ENCODE data around the gene RASGRF2.

- TF ChIP-seq CTCF (conservative IDR thresholded peaks at IDR 0.05; ENCODE audit: low read length) (no peak), EZH2phosphoT487 (IDR thresholded peaks at IDR 0.05; ENCODE audit: borderline replicate concordance, low read depth, low read length) (no peak)
Measured at GRCh38 chr5:81249240-81249639, 289.1 kb downstream of the RASGRF2 start.
